ENCODE results near the gene ITPA. TPM values are rescaled to one million over a fixed set of nuclear protein-coding genes. Genes with fewer than 3 reads are reported as not detected.

The ITPA gene
- total and polyA plus RNA-seq, 2 of the 13 experiments (the other 11 are each of a cell fraction or from before 2014, with no cell fraction given), result 60.1 to 103 TPM

GRCh38 chr20:3223994-3224680 lies 14.8 kb downstream of the ITPA start (continued):
- TF ChIP-seq, protein P1, sequence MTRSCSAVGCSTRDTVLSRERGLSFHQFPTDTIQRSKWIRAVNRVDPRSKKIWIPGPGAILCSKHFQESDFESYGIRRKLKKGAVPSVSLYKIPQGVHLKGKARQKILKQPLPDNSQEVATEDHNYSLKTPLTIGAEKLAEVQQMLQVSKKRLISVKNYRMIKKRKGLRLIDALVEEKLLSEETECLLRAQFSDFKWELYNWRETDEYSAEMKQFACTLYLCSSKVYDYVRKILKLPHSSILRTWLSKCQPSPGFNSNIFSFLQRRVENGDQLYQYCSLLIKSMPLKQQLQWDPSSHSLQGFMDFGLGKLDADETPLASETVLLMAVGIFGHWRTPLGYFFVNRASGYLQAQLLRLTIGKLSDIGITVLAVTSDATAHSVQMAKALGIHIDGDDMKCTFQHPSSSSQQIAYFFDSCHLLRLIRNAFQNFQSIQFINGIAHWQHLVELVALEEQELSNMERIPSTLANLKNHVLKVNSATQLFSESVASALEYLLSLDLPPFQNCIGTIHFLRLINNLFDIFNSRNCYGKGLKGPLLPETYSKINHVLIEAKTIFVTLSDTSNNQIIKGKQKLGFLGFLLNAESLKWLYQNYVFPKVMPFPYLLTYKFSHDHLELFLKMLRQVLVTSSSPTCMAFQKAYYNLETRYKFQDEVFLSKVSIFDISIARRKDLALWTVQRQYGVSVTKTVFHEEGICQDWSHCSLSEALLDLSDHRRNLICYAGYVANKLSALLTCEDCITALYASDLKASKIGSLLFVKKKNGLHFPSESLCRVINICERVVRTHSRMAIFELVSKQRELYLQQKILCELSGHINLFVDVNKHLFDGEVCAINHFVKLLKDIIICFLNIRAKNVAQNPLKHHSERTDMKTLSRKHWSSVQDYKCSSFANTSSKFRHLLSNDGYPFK (CRISPR knock-in tag; IDR thresholded peaks at IDR 0.05; ENCODE audit: borderline replicate concordance), result no peak; the same call in 1 of the 2 replicates
- TF ChIP-seq STAG1 (CRISPR knock-in tag; IDR thresholded peaks at IDR 0.05), result no peak
- TF ChIP-seq ZNF747 (CRISPR knock-in tag; IDR thresholded peaks at IDR 0.05; ENCODE audit: borderline replicate concordance), result no peak
- no peak for TF ChIP-seq RNF2 (conservative IDR thresholded peaks at IDR 0.05; ENCODE audit: low read depth)
- TF ChIP-seq SALL1 (CRISPR knock-in tag; IDR thresholded peaks at IDR 0.05), result no peak; the same call in 1 of the 2 replicates
- no peak for TF ChIP-seq ZKSCAN8 (CRISPR knock-in tag; IDR thresholded peaks at IDR 0.05; ENCODE audit: borderline replicate concordance)
- TF ChIP-seq, protein P2, sequence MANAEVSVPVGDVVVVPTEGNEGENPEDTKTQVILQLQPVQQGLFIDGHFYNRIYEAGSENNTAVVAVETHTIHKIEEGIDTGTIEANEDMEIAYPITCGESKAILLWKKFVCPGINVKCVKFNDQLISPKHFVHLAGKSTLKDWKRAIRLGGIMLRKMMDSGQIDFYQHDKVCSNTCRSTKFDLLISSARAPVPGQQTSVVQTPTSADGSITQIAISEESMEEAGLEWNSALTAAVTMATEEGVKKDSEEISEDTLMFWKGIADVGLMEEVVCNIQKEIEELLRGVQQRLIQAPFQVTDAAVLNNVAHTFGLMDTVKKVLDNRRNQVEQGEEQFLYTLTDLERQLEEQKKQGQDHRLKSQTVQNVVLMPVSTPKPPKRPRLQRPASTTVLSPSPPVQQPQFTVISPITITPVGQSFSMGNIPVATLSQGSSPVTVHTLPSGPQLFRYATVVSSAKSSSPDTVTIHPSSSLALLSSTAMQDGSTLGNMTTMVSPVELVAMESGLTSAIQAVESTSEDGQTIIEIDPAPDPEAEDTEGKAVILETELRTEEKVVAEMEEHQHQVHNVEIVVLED (CRISPR knock-in tag; IDR thresholded peaks at IDR 0.05; ENCODE audit: borderline replicate concordance), result no peak
- TF ChIP-seq BRD4 (CRISPR knock-in tag; IDR thresholded peaks at IDR 0.05), result peak; percentile 45
- no peak for TF ChIP-seq ZNF615 (CRISPR knock-in tag; IDR thresholded peaks at IDR 0.05; ENCODE audit: borderline replicate concordance)
- no peak for TF ChIP-seq POGZ (CRISPR knock-in tag; IDR thresholded peaks at IDR 0.05)
- no peak for TF ChIP-seq HDAC1 (CRISPR knock-in tag; IDR thresholded peaks at IDR 0.05)
- no peak for TF ChIP-seq EP300 (IDR thresholded peaks at IDR 0.05; ENCODE audit: low read depth in 2 of 2, low read length in 2 of 2)
- no peak for TF ChIP-seq EP300 (CRISPR knock-in tag; IDR thresholded peaks at IDR 0.05; ENCODE audit: borderline replicate concordance)

All from HepG2 (cell line).